T1000 (cell line): ENCODE data around the gene EPN1.
"Not testable (repeated sequence)": the region's sequence is repeated elsewhere in the genome, so short reads cannot be mapped to it uniquely, and the experiment has no call there.

Source experiments
- DNase-seq: peaks from one replicate; lab custom pipeline; 2025; ENCODE audit warnings: mixed read lengths; lab: John Stamatoyannopoulos, UW

The EPN1 gene

GRCh38 chr19:55693336-55693974 lies 18.4 kb downstream of the EPN1 start:
- no peak for DNase-seq

- no peak for DNase-seq
Measured at GRCh38 chr19:55694241-55694655, 19.2 kb downstream of the EPN1 start.

GRCh38 chr19:55694656-55695491 lies 19.8 kb downstream of the EPN1 start:
- no peak for DNase-seq

GRCh38 chr19:55695511-55696290 lies 20.7 kb downstream of the EPN1 start:
- DNase-seq, result no peak

GRCh38 chr19:55696301-55697068 lies 21.5 kb downstream of the EPN1 start:
- no peak for DNase-seq

GRCh38 chr19:55697069-55697440 lies 22.0 kb downstream of the EPN1 start:
- no peak for DNase-seq

- DNase-seq, result no peak
Measured at GRCh38 chr19:55697698-55698097, 22.7 kb downstream of the EPN1 start.

GRCh38 chr19:55698256-55698655 lies 23.2 kb downstream of the EPN1 start:
- DNase-seq, result no peak

- no peak for DNase-seq
Measured at GRCh38 chr19:55699221-55699620, 24.2 kb downstream of the EPN1 start.

GRCh38 chr19:55700813-55701212 lies 25.8 kb downstream of the EPN1 start:
- DNase-seq, result no peak

GRCh38 chr19:55702131-55702627 lies 27.2 kb downstream of the EPN1 start:
- DNase-seq, result no peak

GRCh38 chr19:55703790-55704215 lies 28.8 kb downstream of the EPN1 start:
- DNase-seq, result no peak

- DNase-seq, result no peak
Measured at GRCh38 chr19:55704494-55705245, 29.6 kb downstream of the EPN1 start.

GRCh38 chr19:55705972-55706371 lies 30.9 kb downstream of the EPN1 start:
- no peak for DNase-seq

GRCh38 chr19:55711719-55712118 lies 36.7 kb downstream of the EPN1 start:
- no peak for DNase-seq

- DNase-seq, result no peak
Measured at GRCh38 chr19:55712804-55713631, 38.0 kb downstream of the EPN1 start.

- DNase-seq, result no peak
Measured at GRCh38 chr19:55716531-55716930, 41.5 kb downstream of the EPN1 start.

- DNase-seq, result no peak
Measured at GRCh38 chr19:55717251-55717650, 42.2 kb downstream of the EPN1 start.

GRCh38 chr19:55717879-55718711 lies 43.1 kb downstream of the EPN1 start:
- DNase-seq, result not testable (repeated sequence)
